MM.1S (cell line): ENCODE data around the gene GFOD1.

Experiments used
- DNase-seq: peaks from one replicate; pipeline ENCODE4 v3.0.0-alpha.2; 2015
- H2AFZ ChIP-seq: fragments of 300-600 bp; sonication (generic); 2 replicates; pipeline ENCODE4 v1.6.0; 2016; ENCODE audit warnings: antibody characterized with exemption, low read length
- H3F3A ChIP-seq: fragments of 300-600 bp; sonication (generic); 2 replicates; pipeline ENCODE4 v1.6.1; 2016; ENCODE audit warnings: mild to moderate bottlenecking, antibody characterized with exemption, low read length, moderate library complexity, mixed read lengths; ENCODE audit not compliant: insufficient read depth
- H3K27ac ChIP-seq: fragments of 300-600 bp; sonication (generic); 2 replicates; pipeline ENCODE4 v1.5.1; 2016; ENCODE audit warnings: mild to moderate bottlenecking, low read length
- H3K27me3 ChIP-seq: fragments of 300-600 bp; sonication (generic); replicated peaks from 2 replicates; pipeline ENCODE4 v1.6.0; 2016; ENCODE audit warnings: low read length; ENCODE audit not compliant: insufficient read depth
- H3K36me3 ChIP-seq: fragments of 300-600 bp; sonication (generic); replicated peaks from 2 replicates; pipeline ENCODE4 v1.6.1; 2016; ENCODE audit warnings: mild to moderate bottlenecking, low read length, mixed read lengths; ENCODE audit not compliant: insufficient read depth
- H3K4me1 ChIP-seq: fragments of 300-600 bp; sonication (generic); 2 replicates; pipeline ENCODE4 v1.6.1; 2016; ENCODE audit warnings: low read length, mixed read lengths
- H3K4me2 ChIP-seq: fragments of 300-600 bp; sonication (generic); 2 replicates; pipeline ENCODE4 v1.6.0; 2016; ENCODE audit warnings: low read depth, low read length
- H3K4me3 ChIP-seq: fragments of 300-600 bp; sonication (generic); 2 replicates; pipeline ENCODE4 v1.5.1; 2016; ENCODE audit warnings: low read length, mixed read lengths
- H3K79me2 ChIP-seq: fragments of 300-600 bp; sonication (generic); 2 replicates; pipeline ENCODE4 v1.6.1; 2016; ENCODE audit warnings: mixed run types, low read length, mixed read lengths
- H3K9ac ChIP-seq: fragments of 300-600 bp; sonication (generic); 2 replicates; pipeline ENCODE4 v1.6.1; 2016; ENCODE audit warnings: low read length, mixed read lengths
- H3K9me2 ChIP-seq: fragments of 300-600 bp; sonication (generic); replicated peaks from 2 replicates; pipeline ENCODE4 v1.6.1; 2016; ENCODE audit warnings: mild to moderate bottlenecking, low read length, mixed read lengths; ENCODE audit not compliant: insufficient read depth
- H3K9me3 ChIP-seq: fragments of 300-600 bp; sonication (generic); replicated peaks from 2 replicates; pipeline ENCODE4 v1.6.1; 2016; ENCODE audit warnings: mild to moderate bottlenecking, low read length, mixed read lengths; ENCODE audit not compliant: insufficient read depth
- H4K20me1 ChIP-seq: fragments of 300-600 bp; sonication (generic); 2 replicates; pipeline ENCODE4 v1.6.1; 2016; ENCODE audit warnings: mild to moderate bottlenecking, low read length, moderate library complexity, mixed read lengths; ENCODE audit not compliant: insufficient read depth
- CTCF ChIP-seq: fragments of 300-600 bp; sonication (generic); IDR thresholded peaks from 2 replicates; pipeline ENCODE4 v1.5.1; 2016; ENCODE audit warnings: antibody characterized with exemption, low read length, mixed read lengths
- EZH2 ChIP-seq: fragments of 300-600 bp; sonication (generic); optimal IDR thresholded peaks from 2 replicates; pipeline ENCODE3; 2017; ENCODE audit warnings: low read depth, mild to moderate bottlenecking, antibody characterized with exemption, low read length, mixed read lengths
- EZH2phosphoT487 ChIP-seq: fragments of 300-600 bp; sonication (generic); IDR thresholded peaks from 2 replicates; pipeline ENCODE4 v1.6.1; 2018; ENCODE audit warnings: antibody characterized with exemption, low read length

The GFOD1 gene

GRCh38 chr6:13422681-13423221, 64.6 kb downstream of the GFOD1 start:
- H3K4me1 ChIP-seq: peaks cover 3% of the 10 kb centered on the region; the same call in 1 of the 2 replicates
- no peak for TF ChIP-seq CTCF
- no peak for TF ChIP-seq EZH2phosphoT487
- TF ChIP-seq EZH2: no peak
- H3K4me2 ChIP-seq: no peak overlapping the region
- no peaks in the 10 kb centered on the region for H3K9me3 ChIP-seq
- no peaks in the 10 kb centered on the region for H3K36me3 ChIP-seq
- no peaks in the 10 kb centered on the region for H3F3A ChIP-seq
- H3K27me3 ChIP-seq: no peaks in the 10 kb centered on the region
- H2AFZ ChIP-seq: no peak overlapping the region
- no peaks in the 10 kb centered on the region for H4K20me1 ChIP-seq
- H3K79me2 ChIP-seq: no peaks in the 10 kb centered on the region
- H3K9me2 ChIP-seq: no peaks in the 10 kb centered on the region
- H3K9ac ChIP-seq: no peak overlapping the region
- no peak for DNase-seq
- no peak overlapping the region for H3K4me3 ChIP-seq
- H3K27ac ChIP-seq: no peak overlapping the region

- no peaks in the 10 kb centered on the region for H3K9me2 ChIP-seq
- H3K27me3 ChIP-seq: no peaks in the 10 kb centered on the region
- H3K9me3 ChIP-seq: no peaks in the 10 kb centered on the region
- H2AFZ ChIP-seq: no peak overlapping the region
- no peaks in the 10 kb centered on the region for H3K36me3 ChIP-seq
- no peak overlapping the region for H3K4me2 ChIP-seq
- H4K20me1 ChIP-seq: no peaks in the 10 kb centered on the region
- H3F3A ChIP-seq: no peaks in the 10 kb centered on the region
- no peak overlapping the region for H3K4me3 ChIP-seq
- no peak for DNase-seq
- no peak overlapping the region for H3K9ac ChIP-seq
- no peak overlapping the region for H3K27ac ChIP-seq
- TF ChIP-seq EZH2: no peak
- no peak for TF ChIP-seq CTCF
- TF ChIP-seq EZH2phosphoT487: no peak
- no peaks in the 10 kb centered on the region for H3K79me2 ChIP-seq
- H3K4me1 ChIP-seq: no peaks in the 10 kb centered on the region
Observed at GRCh38 chr6:13421425-13422059, 65.9 kb downstream of the GFOD1 start.

- Histone ChIP-seq H3K36me3 (no peaks in the 10 kb centered on the region), H3K9ac (no peak overlapping the region), H3K4me3 (no peak overlapping the region), H4K20me1 (no peaks in the 10 kb centered on the region), H2AFZ (no peak overlapping the region), H3K9me3 (no peaks in the 10 kb centered on the region), H3K4me2 (no peak overlapping the region), H3K4me1 (no peaks in the 10 kb centered on the region), H3K27ac (no peak overlapping the region), H3K79me2 (no peaks in the 10 kb centered on the region), H3K9me2 (no peaks in the 10 kb centered on the region), H3F3A (no peaks in the 10 kb centered on the region), H3K27me3 (no peaks in the 10 kb centered on the region)
- DNase-seq: no peak
- no peak for TF ChIP-seq CTCF
- no peak for TF ChIP-seq EZH2
- TF ChIP-seq EZH2phosphoT487: no peak
Observed at GRCh38 chr6:13420269-13420668, 67.1 kb downstream of the GFOD1 start.
